ENCODE results near the gene CHIC2.

Gene CHIC2

DNA sequence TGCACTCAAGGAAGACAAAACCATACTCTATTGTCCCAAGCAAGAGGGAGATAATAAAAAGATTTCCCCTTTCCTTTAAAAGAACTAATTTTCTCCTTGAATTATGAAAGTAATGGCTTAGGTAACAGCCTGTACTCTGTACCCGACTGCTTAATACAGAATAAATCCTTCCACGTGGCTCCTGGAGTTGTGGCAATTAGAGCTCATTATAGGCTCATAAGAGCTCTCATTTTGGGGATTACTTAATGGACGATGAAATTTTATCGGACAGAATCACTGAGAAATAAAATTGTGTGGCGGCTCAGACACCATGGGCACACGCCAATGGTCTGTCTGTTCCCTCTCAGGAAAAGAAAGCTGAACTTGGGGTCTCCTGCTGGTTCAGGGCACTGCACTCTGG, 32.7 kb upstream of the CHIC2 start:
- TF ChIP-seq ZFX (IDR thresholded peaks at IDR 0.05; ENCODE audit: borderline replicate concordance) = no peak
- TF ChIP-seq, protein P1, sequence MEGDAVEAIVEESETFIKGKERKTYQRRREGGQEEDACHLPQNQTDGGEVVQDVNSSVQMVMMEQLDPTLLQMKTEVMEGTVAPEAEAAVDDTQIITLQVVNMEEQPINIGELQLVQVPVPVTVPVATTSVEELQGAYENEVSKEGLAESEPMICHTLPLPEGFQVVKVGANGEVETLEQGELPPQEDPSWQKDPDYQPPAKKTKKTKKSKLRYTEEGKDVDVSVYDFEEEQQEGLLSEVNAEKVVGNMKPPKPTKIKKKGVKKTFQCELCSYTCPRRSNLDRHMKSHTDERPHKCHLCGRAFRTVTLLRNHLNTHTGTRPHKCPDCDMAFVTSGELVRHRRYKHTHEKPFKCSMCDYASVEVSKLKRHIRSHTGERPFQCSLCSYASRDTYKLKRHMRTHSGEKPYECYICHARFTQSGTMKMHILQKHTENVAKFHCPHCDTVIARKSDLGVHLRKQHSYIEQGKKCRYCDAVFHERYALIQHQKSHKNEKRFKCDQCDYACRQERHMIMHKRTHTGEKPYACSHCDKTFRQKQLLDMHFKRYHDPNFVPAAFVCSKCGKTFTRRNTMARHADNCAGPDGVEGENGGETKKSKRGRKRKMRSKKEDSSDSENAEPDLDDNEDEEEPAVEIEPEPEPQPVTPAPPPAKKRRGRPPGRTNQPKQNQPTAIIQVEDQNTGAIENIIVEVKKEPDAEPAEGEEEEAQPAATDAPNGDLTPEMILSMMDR (IDR thresholded peaks at IDR 0.05) = no peak
- no peak overlapping the region for H3K27ac ChIP-seq

DNA sequence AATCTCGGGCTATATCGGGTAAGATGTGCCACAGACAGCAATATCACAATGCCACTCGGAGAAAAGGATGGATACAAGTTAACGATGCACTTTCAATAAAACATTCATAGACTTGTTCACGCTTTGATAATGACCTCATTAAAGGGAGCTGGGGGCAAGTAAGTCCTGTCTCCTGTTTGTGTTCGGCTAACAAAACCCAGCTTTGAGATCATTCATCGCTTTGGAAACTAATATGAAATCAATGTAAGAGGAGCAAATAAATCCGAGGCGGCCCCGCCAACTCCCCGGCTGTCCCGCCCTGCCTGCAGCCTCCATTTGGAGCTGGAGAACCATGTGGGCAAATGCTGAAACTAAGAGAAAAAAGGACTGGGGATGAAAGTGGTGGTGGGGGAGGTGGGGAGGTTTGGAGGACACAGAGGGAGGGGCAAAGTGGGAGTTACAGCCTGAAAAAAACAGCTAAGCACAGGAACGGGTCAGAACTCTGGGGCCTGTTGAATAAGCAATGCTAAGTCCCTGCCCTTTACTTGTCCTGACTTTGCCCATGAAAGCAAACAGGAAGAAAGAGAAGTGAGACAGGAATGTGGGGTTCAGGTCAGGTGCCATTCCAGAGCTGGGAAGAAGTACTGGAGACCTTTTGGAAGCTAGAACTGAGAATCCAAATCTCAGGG, 32.0 kb upstream of the CHIC2 start:
- no peak for TF ChIP-seq ZFX (IDR thresholded peaks at IDR 0.05; ENCODE audit: borderline replicate concordance)

DNA sequence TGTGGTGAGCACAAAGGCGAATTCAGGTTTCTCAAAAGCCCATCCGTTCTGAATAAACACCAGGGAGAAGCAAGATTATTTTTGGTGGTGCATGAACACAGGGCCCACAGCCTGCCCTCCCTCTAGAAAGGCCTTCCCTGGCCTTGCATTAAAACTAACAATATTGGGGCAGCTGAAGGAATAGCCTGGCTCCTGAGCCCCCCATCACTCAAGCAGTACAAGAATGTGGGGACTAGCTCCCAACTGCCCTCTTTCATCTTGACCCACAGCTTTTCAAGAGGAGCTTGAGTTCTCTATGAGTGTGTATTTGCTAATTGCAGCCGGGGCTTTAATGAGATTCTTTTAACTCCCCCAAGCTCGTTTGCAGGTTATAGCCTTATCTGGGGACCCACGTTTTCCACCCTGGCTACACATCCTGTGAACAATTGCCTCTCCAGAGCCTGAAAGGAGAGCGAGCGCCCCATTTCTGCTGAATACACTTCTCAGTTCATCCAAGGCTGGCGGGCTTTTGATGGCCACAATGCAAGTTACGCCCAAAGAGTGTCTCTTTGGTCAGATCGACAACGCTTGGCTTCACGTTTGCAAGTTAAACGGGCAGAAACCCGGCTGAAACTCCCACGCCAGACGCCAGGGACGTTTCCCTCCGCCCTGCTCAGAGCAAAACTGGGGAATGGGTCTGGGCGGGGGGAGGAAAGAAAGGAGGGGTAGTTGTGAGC, 30.9 kb upstream of the CHIC2 start:
- TF ChIP-seq, protein P1 (IDR thresholded peaks at IDR 0.05) = no peak
- no peak for TF ChIP-seq ZFX (IDR thresholded peaks at IDR 0.05; ENCODE audit: borderline replicate concordance)
- no peak overlapping the region for H3K27ac ChIP-seq

More for the DNA sequence above, 32.0 kb upstream of the CHIC2 start:
- H3K27ac ChIP-seq = no peak overlapping the region

DNA sequence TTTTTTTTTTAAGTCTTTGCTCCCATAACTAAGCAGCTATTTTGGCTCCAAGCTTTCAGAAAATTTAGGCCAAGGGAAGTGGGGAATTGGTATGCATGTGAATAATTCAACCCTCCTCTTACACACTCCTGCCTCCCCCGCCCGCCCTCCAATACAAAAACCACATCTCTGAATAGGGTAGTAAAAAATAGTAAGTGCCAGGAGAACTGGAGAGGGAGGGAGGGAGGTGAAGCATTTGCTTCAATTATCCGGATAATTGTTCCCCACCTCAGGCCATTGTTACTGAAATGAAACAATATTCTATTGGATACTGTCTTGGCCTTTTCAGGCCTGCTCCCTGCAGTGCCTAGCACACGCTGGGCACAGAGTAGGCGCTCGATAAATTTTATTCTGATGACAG, 30.0 kb upstream of the CHIC2 start:
- H3K27ac ChIP-seq = no peak overlapping the region
- TF ChIP-seq, protein P1 (IDR thresholded peaks at IDR 0.05) = no peak
- no peak for TF ChIP-seq ZFX (IDR thresholded peaks at IDR 0.05; ENCODE audit: borderline replicate concordance)

DNA sequence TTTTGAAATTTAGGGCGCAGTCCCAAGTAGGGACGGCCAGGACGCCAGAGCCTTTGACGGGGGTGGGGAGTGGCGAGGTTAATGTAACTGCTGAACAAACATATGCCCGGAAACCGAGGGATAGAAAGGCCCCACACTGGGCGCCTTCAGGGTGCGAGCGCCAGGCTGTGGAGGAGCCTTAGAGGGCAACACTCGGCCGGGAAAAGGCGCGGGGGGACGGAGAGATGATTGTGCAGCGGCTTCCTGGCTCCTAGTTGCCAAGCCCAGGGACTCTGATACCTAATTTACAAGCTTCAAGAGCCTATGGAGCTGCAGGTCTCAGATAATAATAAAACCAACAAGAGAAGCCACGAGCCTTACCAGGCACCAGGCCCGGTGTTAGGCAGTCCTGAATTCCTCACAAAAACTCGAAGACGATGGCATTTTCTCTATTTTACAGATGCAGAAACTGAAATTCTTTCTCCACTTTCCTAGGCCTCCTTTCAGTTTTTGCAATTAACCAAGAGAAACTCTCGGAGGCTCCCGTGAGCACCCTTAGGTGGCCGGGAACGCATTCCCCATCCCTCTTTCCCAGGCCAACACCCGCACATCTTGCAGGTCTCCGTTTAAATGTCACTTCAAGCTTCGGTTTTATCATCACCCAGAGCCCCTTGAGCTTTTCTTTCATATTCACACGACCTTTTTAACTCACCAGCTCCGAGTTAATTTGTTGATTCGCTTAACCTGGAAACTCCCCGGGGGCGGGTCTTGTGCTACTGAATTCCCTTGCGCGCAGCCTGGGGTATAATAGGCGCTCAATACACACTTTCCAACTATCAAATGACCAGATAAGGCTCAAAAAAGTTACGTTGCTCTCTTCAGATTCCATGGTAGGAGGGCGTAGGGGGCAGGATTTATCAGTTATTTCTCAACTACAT, 29.2 kb upstream of the CHIC2 start:
- TF ChIP-seq ZFX (IDR thresholded peaks at IDR 0.05; ENCODE audit: borderline replicate concordance) = no peak
- TF ChIP-seq, protein P1 (IDR thresholded peaks at IDR 0.05) = no peak

DNA sequence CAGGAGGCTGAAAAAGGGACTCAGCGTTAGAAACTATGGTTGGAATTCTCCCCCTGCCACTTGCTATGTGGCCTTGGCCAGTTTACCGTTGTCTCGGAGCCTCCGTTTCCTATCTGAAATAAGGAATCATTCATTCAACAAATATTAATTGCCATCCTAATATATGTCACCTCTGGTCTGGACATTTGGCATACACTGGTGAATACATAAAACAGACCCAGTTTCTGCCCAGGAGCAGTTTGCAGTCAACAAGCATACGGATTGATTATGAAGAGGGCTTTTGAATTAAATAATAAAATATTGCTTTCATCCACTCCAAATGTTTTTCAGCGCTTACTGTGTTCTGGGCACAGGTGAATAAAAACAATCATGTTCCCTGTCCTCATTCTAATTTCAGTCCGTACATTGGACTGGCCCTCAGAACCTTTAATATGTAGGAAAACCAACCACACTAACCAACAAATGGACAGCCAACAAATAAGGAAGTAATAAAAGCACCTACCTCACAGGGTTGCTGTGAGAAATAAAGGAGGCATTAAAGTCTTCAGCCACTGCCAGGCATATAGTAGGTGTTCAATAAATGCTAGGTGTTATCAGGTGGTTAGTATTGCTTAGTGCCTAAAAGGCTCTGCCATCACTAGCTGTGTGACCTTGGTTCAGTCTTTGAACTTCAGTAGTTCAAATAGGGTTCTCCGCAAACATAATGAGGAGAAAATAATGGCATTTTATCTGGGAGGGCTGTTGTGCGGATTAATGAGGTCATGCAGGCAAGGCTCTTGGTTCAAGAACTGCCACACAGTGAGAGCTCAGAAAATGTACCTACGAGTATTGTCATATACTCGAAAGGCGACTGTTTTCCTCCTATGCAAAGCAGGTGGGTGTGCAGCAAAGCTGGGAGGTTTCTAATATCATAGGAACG, 28.3 kb upstream of the CHIC2 start:
- TF ChIP-seq, protein P1 (IDR thresholded peaks at IDR 0.05) = no peak
- no peak for TF ChIP-seq ZFX (IDR thresholded peaks at IDR 0.05; ENCODE audit: borderline replicate concordance)
- H3K27ac ChIP-seq = no peak overlapping the region

More for the DNA sequence above, 29.2 kb upstream of the CHIC2 start:
- no peak overlapping the region for H3K27ac ChIP-seq

Measured in 22Rv1 (cell line).